ENCODE data around the gene ILDR2.
A peak's percentile ranks its signal among the peaks of the same experiment; 100 is the strongest.

ILDR2 gene

DNA sequence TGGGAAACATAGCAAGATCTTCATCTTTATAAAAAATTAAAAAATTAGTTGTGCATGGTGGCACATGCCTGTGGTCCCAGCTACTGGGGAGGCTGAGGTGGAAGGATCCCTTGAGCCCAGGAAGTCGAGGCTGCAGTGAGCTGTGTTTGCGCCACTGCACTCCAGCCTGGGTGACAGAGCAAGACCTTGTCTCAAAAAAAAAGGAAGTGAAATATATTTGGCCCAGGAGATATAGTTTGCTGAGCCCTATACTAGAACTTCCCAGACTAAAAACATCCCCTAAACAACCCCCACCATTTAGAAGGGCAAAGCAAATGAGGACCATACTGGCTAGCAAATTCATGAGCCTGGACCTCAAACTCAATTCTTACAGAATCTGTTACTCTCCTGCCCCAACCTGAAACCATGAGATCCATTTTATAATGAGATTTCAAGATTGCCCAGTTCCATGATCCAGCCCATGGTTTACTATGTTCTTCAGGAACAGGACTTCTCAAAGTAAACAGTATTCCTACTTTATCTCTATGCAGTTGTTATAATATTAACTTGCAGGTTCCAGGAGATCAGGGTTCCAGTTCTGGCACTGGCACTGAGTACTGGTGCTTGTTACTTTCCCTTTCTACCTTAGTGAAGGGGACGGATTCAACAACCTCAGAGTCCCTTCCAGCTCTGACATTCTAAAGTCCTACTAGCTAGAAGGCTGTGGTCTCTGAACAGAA lies 50.4 kb downstream of the ILDR2 start:
- DNase-seq: no peak

DNA sequence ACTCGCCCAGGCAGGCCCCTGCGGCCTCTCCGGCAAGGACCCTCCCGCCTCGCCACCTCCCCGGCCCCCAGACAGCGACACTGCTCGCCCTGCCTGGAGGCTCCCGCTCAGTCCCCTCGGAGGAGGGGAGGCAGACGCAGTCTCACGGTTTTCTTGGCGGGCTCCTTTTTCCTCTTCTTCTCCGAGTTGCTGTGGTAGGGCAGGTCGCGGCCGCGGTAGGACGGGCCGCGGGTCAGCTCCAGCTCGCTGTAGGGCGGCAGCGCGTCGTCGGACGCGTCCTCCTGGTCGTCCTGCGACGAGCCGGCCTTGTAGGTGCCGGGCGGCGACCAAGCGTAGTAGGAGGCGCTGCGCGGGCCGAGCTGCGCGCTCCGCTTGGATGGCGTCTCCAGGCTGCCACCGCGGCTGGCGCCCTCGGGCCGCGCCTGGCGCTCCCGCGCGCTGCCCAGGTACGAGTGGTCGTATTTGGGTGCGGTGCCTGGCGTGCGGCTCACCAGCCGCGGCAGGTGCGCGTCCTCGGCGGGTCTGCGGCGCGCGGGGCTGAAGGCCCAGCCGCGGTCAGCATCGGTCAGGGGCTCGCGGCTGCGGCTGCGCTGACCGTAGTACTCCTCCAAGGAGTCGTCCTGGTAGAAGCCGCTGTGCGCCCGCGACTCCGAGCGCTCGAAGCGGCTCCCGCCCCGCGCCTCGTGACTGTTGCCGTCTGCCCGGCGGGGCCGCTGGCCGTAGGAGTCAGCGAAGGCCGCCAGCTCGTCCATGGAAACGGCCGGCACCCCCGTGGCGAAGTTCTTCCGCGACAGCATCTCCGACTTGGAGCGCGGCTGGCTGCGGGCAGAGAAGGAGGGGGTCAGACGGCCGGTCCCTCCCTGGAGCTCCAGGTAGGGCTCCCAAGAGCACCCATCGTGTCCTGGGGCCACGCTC lies 54.5 kb downstream of the ILDR2 start:
- DNase-seq: no peak

DNA sequence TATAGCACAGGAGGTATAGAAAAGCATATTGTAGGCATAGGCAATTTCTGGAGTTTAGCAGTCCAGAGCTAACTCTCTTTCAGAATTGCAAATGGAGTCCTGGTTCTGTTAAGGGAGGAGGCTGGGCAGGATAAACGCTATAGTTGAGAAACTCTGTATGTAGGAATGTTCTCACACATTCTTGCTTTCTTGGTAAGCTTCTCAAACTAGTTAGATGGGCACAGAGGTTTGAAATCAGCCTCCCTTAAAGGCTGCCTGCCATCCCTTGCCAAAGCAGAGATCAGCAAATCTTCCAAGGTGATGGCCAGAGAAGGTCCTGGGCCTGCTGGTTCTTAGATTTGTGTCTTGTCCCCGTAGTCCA lies 56.4 kb downstream of the ILDR2 start:
- DNase-seq: no peak

GRCh38 chr1:166918088-166918955 lies 57.0 kb downstream of the ILDR2 start:
- DNase-seq: no peak

DNA sequence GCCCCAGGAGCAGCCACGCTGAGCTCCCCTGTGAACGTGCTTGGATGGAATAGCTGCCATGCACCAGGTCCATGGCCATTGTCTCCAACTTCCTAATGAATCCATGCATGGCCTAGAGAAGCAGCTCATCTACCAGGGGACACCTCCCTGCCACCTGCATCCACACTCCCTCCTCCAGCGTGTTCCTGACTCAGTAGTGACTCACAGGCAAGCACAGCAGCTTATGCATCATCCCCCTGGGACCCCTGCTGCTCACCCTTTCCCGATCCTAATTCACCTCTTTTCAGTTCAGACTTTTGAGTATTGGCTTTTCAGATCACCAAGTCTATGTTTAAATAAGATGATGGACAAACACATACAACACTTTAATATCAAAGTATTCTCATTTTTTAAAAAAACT lies 59.4 kb downstream of the ILDR2 start:
- DNase-seq: no peak

DNA sequence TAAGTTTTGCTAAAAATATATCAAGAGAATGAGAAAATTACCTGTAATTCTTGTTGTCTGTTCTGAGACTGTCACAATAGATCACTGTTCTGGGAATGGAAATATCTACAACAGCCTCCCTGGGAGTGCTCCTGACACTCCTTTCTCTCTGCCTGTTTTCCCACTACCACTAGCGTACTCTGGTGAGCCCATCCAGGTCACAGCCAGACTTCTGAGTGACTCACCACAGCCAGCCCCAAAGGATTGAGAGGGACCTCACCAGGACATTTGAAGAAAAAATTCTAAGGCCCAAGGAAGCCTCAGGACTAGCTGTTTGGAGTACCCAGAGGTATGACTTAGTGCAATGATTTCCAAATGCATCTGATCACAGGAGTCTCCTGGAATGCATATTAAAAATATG lies 60.3 kb downstream of the ILDR2 start:
- DNase-seq: no peak

DNA sequence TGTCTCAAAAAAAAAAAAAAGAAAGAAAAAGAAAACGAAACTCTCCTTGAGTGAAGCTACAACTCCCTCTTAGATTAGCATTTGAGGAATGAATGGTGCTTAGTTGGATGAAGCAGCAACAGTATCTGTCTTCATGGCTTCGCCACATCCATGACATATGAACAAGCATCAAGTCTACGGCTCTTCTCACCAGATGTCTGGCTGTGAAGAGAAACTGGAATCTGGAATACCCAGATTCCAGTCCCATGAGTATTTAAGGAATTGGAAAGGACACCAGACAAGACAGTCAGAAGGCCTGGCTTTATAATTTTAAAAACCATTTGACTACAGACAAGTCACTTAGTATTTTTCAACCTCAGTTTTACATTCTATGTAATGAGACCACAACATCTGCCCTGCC lies 61.2 kb downstream of the ILDR2 start:
- no peak for DNase-seq

DNA sequence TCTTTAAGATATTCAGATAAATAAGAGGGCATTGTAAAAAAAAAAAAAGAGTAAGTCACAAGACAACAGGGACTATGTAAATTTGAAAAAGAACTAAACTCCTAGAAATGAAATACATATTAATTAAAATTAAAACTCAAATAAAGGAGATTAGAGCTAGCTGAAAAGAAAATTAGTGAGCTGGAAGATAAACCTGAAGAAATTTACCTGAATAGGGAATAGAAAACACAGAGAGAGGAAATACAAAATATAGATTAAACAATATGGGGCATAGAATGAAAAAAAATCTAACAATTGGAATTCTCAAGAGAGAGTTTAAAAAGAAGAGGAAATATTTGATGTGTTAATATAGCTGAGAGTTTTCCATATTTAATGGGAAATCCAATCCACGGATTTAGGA lies 63.7 kb downstream of the ILDR2 start:
- DNase-seq: no peak

GRCh38 chr1:166910396-166910994 lies 64.8 kb downstream of the ILDR2 start:
- DNase-seq: peak; percentile 47 to 74

DNA sequence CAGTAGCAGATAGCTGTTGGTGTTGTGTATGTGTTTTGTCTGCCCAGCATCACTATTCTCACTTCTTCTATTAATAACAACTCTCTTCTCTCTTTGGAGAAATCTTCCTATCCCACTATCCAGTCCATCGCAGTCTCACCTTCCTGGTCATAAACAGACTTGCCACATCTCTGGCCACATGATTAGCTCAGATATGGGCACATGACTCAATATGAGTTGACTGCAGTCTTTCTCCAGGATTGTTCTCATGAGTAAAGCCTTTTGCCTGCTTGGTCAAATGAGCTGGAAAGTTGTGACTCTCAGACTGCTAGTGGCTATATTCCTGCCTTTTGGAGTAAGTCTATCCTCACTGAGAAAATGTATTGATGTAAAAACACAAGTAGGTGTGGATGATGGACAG lies 66.4 kb downstream of the ILDR2 start:
- DNase-seq: no peak

- DNase-seq: no peak
Measured at GRCh38 chr1:166907763-166908162, 67.6 kb downstream of the ILDR2 start.

DNA sequence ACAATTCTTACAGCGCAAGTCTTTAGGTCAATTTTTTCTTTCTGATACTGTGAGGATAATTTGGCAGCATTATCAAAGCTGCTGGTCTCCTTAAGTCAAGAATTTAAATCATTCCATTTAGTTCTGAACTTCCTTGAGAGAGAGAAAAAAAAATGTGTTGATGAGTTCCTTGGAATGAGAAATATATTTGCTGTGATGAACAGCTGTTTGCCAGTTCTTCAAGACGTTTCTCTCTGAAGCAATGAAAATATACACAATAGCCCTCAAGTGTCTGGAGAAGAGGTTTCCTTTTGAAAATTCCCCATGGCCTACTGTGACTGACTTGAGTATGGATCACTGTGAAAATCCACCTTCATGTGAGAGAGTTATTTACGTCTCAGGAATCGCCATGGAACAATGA lies 68.3 kb downstream of the ILDR2 start:
- no peak for DNase-seq

GRCh38 chr1:166906647-166907046 lies 68.7 kb downstream of the ILDR2 start:
- DNase-seq: no peak

DNA sequence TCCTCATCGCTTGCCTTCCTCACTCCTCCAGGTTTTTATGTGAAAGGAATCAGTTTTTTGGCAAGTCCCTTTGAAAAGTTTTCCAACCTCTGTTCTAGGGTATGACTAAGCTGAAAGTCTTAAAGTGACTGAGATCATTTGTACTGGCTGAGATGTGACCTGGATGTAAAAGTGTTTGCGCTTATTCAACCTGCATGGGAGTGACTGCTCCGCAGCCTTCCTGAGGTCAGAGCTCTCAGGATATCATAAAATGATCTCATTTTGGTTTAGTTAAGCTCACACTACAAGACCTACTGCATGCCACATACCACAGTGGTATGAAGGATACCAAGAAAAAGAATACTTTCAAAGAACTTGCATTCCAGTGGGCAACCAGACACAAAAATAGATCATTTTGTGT lies 69.4 kb downstream of the ILDR2 start:
- no peak for DNase-seq

DNA sequence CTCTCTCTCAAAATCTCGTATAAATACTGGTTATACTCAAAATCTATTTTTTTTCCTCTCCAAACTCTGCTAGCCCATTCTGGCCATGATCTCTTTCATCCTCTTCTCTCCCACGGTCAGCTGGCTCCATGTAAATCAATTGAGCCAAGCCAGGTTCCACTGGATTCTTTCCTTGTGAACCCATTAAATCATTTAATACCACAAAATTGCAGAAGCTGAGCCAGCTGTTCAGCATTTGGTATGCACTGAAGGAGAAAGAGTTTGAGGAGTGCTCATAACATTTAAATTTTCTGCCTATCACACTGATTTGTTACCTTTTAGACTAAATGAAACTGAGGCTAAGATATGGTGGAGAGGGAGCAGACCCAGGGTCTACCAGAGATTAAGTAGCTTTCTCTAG lies 70.2 kb downstream of the ILDR2 start:
- DNase-seq: no peak

DNA sequence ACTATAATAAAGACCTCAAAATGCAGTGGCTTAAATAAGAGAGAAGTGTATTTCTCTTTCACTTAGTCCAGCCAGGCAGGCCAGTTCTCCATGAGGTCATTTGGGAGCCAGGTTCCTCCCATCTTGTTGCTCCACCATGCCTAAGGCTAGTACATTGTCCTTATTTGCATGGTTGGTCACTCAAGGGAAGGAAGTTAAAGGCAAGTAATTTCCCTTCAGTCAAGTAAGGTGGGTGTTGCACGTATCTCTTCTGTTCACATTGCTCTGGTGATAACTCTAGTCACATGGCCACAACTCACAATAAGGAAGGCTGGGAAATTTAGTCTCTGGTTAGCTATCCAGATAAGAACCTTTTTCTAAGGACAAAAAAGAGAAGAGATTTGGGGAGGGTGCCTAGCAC lies 72.1 kb downstream of the ILDR2 start:
- no peak for DNase-seq

DNA sequence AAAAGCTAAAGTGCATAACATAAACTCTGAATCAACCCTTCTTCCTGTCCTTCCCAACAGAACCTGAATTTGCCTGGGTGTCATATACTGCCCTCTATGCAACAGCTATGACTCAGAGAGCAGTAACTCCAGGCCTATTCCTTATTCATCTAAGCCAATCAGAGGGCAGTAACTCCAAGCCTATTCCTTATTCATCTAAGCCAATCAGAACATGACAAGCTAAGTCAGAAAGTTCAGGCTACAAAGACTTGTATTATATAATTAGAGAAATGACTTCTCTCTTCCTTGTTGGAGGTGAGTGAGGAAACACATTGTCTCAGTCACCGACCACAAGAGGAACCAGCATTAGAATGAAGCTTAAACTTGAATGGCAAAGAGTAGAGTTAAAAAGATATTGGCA lies 73.1 kb downstream of the ILDR2 start:
- DNase-seq: no peak

- no peak for DNase-seq
Measured at GRCh38 chr1:166900987-166901386, 74.4 kb downstream of the ILDR2 start.

GRCh38 chr1:166899769-166900168 lies 75.6 kb downstream of the ILDR2 start:
- DNase-seq: no peak

DNA sequence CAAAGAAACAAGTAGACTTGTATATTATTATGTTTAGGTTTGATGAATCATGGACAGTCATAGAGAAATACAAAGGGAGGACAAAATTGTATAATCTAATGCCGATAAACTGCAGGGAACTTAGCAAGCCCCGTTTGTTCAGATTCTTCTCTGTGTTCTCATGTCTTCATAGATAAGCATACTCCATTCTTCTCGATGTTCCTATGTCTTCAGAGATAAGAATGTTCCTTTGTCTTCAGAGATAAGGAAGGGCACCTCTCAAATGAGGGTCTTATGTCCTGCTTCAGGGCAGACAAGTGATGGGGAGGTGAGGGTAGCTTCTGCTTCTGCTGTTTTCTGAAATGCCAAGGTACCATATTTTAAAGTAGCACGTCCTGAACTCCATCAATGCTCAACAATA lies 79.6 kb downstream of the ILDR2 start:
- DNase-seq: no peak

DNA sequence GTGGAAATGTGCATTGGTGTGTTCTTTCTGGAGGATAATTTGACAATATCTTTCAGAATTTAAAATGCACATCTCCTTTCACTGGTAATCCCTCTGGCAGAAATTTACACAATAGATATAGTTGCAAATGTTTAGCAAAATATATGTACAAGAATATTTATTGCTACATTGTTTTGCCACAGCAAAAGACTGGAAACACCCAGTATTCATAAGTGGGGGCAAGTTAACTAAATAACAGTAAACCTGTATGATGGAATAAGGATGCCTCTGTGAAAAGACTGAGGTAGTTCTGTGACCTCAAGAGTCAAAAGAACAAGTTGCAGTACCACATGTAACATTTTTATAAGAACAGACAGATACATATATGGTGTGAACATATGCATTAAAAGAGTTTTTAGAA lies 85.6 kb downstream of the ILDR2 start:
- DNase-seq: no peak

DNA sequence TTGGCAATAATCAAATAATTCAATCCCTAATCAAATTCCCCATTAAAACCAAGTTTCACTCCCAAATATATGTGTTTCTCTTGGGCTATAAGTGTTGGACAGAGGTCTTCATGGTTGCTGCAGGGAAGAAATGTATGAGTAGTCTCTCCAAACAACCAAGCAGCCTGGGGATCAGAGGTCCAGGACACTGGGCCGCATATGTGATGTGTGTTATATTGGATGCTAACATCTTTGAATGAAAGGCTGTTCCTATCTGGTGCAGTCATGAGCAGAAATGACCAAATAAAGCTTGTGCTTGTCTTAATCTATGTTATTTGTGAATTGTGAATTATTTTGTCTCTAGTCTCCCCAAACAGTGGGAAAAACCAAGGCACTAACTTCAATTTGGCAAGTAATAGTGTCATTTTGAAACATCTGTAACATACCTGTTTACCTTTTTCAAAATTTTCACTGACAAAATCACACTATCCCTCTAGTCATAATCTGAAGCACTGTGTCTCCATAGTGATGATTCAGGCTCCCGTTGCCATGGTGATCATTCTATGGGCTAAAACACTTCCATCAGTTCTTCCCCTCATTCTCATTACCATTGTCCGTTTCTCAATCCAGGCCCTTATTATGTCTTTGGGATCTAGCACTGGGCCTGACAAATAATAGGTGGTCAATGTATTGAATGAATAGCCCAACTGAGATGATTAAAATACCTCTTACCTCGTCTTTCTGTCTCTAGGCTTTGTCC lies 86.8 kb downstream of the ILDR2 start:
- no peak for DNase-seq

Measured in hippocampal formation (tissue), 2 donors.